Erythroblast (primary cell): Measurements from ENCODE around the gene EEF1A1.
"Not testable (repeated sequence)": the region's sequence is repeated elsewhere in the genome, so short reads cannot be mapped to it uniquely, and the experiment has no call there.

Experiments
- GATA1 ChIP-seq: IDR thresholded peaks from 2 replicates; pipeline ENCODE4 v1.6.1; 2011; ENCODE audit warnings: low read depth, mild to moderate bottlenecking, control low read depth, low read length, moderate library complexity
- POLR2A ChIP-seq: IDR thresholded peaks from 2 replicates; pipeline ENCODE4 v1.6.1; 2011; ENCODE audit warnings: mild to moderate bottlenecking, low read length

- not testable (repeated sequence) for TF ChIP-seq POLR2A, GATA1
Measured at GRCh38 chr6:73505705-73506104, 15.1 kb downstream of the EEF1A1 start.
